ENCODE data around the gene KCNA2. TPM values are rescaled to one million over a fixed set of nuclear protein-coding genes. Genes with fewer than 3 reads are reported as not detected.

KCNA2 gene
- total and polyA plus RNA-seq, 10 donors = 0.09 to 2.6 (median 1.2) TPM

- no peaks in the 10 kb centered on the region for H3K36me3 ChIP-seq
- no peak overlapping the region for H3K4me3 ChIP-seq
- TF ChIP-seq POLR2A (IDR thresholded peaks at IDR 0.05) = no peak
- TF ChIP-seq POLR2AphosphoS5 (IDR thresholded peaks at IDR 0.05) = no peak
- TF ChIP-seq CTCF (IDR thresholded peaks at IDR 0.05 in 8 of 11, conservative IDR thresholded peaks at IDR 0.05 in 3 of 11) = no peak
- whole genome bisulfite sequencing, 5 donors = 91 to 96% (median 92%) methylated on average over 5 of the region's 5 CpGs
- no peaks in the 10 kb centered on the region for H3K9me3 ChIP-seq
- H3K27ac ChIP-seq = no peak overlapping the region
- H3K4me1 ChIP-seq = no peaks in the 10 kb centered on the region
- DNase-seq = no peak
- intact Hi-C loops (cut with DNase I; ENCODE audit: low total_unique reads) = no loop called here
- peaks cover 0 to 18% (median 0%) of the 10 kb centered on the region in 7 donors for H3K27me3 ChIP-seq (replicated peaks in 1 of 7)
Measured at GRCh38 chr1:110583505-110583904, 22.7 kb downstream of the KCNA2 start.

- H3K36me3 ChIP-seq = no peaks in the 10 kb centered on the region
- intact Hi-C loops (cut with DNase I; ENCODE audit: low total_unique reads) = no loop called here
- DNase-seq = no peak
- TF ChIP-seq POLR2A (IDR thresholded peaks at IDR 0.05) (no peak), CTCF (IDR thresholded peaks at IDR 0.05 in 8 of 11, conservative IDR thresholded peaks at IDR 0.05 in 3 of 11) (no peak), POLR2AphosphoS5 (IDR thresholded peaks at IDR 0.05) (no peak)
- no peaks in the 10 kb centered on the region for H3K9me3 ChIP-seq
- 74 to 82% (median 77%) methylated on average over 4 of the region's 4 CpGs for WGBS, 5 donors
- no peak overlapping the region for H3K27ac ChIP-seq
- H3K27me3 ChIP-seq (replicated peaks in 1 of 7) = peaks cover 0 to 7% (median 0%) of the 10 kb centered on the region in 7 donors
- no peaks in the 10 kb centered on the region for H3K4me1 ChIP-seq
- no peak overlapping the region for H3K4me3 ChIP-seq
Measured at GRCh38 chr1:110582378-110582777, 23.8 kb downstream of the KCNA2 start.

GRCh38 chr1:110581682-110582145 is 24.4 kb downstream of the KCNA2 start:
- H3K27ac ChIP-seq = no peak overlapping the region
- 62 to 74% (median 67%) methylated on average over 5 of the region's 5 CpGs for WGBS, 5 donors

GRCh38 chr1:110580244-110580643 is 25.9 kb downstream of the KCNA2 start:
- Histone ChIP-seq H3K36me3 (no peaks in the 10 kb centered on the region), H3K27me3 (replicated peaks in 1 of 7) (peaks cover 0 to 4% (median 0%) of the 10 kb centered on the region in 7 donors), H3K4me3 (no peak overlapping the region), H3K9me3 (no peaks in the 10 kb centered on the region), H3K27ac (no peak overlapping the region), H3K4me1 (no peaks in the 10 kb centered on the region)
- no peak for DNase-seq
- intact Hi-C loops (cut with DNase I; ENCODE audit: low total_unique reads) = no loop called here
- TF ChIP-seq POLR2A (IDR thresholded peaks at IDR 0.05) (no peak), CTCF (IDR thresholded peaks at IDR 0.05 in 8 of 11, conservative IDR thresholded peaks at IDR 0.05 in 3 of 11) (no peak), POLR2AphosphoS5 (IDR thresholded peaks at IDR 0.05) (no peak)
- WGBS, 5 donors = 70 to 94% (median 83%) methylated on average over 1 of the region's 1 CpG

More at GRCh38 chr1:110581682-110582145, 24.4 kb downstream of the KCNA2 start:
- TF ChIP-seq POLR2A (IDR thresholded peaks at IDR 0.05) = no peak
- TF ChIP-seq POLR2AphosphoS5 (IDR thresholded peaks at IDR 0.05) = no peak
- no peak for TF ChIP-seq CTCF (IDR thresholded peaks at IDR 0.05 in 8 of 11, conservative IDR thresholded peaks at IDR 0.05 in 3 of 11)
- Histone ChIP-seq H3K27me3 (replicated peaks in 1 of 7) (peaks cover 0 to 4% (median 0%) of the 10 kb centered on the region in 7 donors), H3K4me3 (no peak overlapping the region), H3K9me3 (no peaks in the 10 kb centered on the region), H3K4me1 (no peaks in the 10 kb centered on the region), H3K36me3 (no peaks in the 10 kb centered on the region)
- intact Hi-C loops (cut with DNase I; ENCODE audit: low total_unique reads) = no loop called here
- no peak for DNase-seq
